ENCODE data around the gene GNG7. TPM values are rescaled to one million over a fixed set of nuclear protein-coding genes. Genes with fewer than 3 reads are reported as not detected.
A peak's percentile ranks its signal among the peaks of the same experiment; 100 is the strongest.
"Not testable (repeated sequence)": the region's sequence is repeated elsewhere in the genome, so short reads cannot be mapped to it uniquely, and the experiment has no call there.

The GNG7 gene
- total RNA-seq, 2 donors from 2014 or later, result 0.30 to 0.84 TPM

GRCh38 chr19:2529473-2529918 lies 173.0 kb downstream of the GNG7 start:
- ATAC-seq (no peak), DNase-seq (ENCODE audit: low spot score in 2 of 2) (no peak)
- Mint-ChIP-seq H3K9me3 (peaks cover 3 to 5% of the 10 kb centered on the region in 2 donors), H3K27ac (no peak overlapping the region), H3K36me3 (no peaks in the 10 kb centered on the region)

GRCh38 chr19:2528675-2529101 lies 173.8 kb downstream of the GNG7 start:
- Mint-ChIP-seq H3K27ac (no peak overlapping the region), H3K36me3 (no peaks in the 10 kb centered on the region), H3K9me3 (peaks cover 3 to 5% of the 10 kb centered on the region in 2 donors)
- no peak for ATAC-seq
- no peak for DNase-seq (ENCODE audit: low spot score in 2 of 2)

- ATAC-seq (no peak), DNase-seq (ENCODE audit: low spot score in 2 of 2) (no peak)
- Mint-ChIP-seq H3K9me3 (peaks cover 3 to 5% of the 10 kb centered on the region in 2 donors), H3K27ac (no peak overlapping the region), H3K36me3 (no peaks in the 10 kb centered on the region)
Observed at GRCh38 chr19:2527686-2528085, 174.8 kb downstream of the GNG7 start.

GRCh38 chr19:2527171-2527570 lies 175.3 kb downstream of the GNG7 start:
- Mint-ChIP-seq H3K36me3 (no peaks in the 10 kb centered on the region), H3K9me3 (peaks cover 2% of the 10 kb centered on the region in 2 donors), H3K27ac (no peak overlapping the region)
- no peak for ATAC-seq
- DNase-seq (ENCODE audit: low spot score in 2 of 2), result no peak

- no peak for DNase-seq (ENCODE audit: low spot score in 2 of 2)
- Mint-ChIP-seq H3K36me3 (no peaks in the 10 kb centered on the region), H3K27ac (no peak overlapping the region), H3K9me3 (no peaks in the 10 kb centered on the region)
- no peak for ATAC-seq
Observed at GRCh38 chr19:2524840-2525723, 177.4 kb downstream of the GNG7 start.

- Mint-ChIP-seq H3K27ac (no peak overlapping the region), H3K36me3 (no peaks in the 10 kb centered on the region), H3K9me3 (no peaks in the 10 kb centered on the region)
- ATAC-seq (no peak), DNase-seq (ENCODE audit: low spot score in 2 of 2) (no peak)
Observed at GRCh38 chr19:2524361-2524839, 178.1 kb downstream of the GNG7 start.

- ATAC-seq (no peak), DNase-seq (ENCODE audit: low spot score in 2 of 2) (no peak)
- no peak overlapping the region for H3K27ac Mint-ChIP-seq
- no peaks in the 10 kb centered on the region for H3K9me3 Mint-ChIP-seq
- no peaks in the 10 kb centered on the region for H3K36me3 Mint-ChIP-seq
Observed at GRCh38 chr19:2523630-2524311, 178.7 kb downstream of the GNG7 start.

- H3K9me3 Mint-ChIP-seq, result no peaks in the 10 kb centered on the region
- no peaks in the 10 kb centered on the region for H3K36me3 Mint-ChIP-seq
- ATAC-seq, result no peak
- no peak for DNase-seq (ENCODE audit: low spot score in 2 of 2)
- peak overlapping the region in 1 of 2 donors; percentile 40 for H3K27ac Mint-ChIP-seq
Observed at GRCh38 chr19:2519482-2519881, 183.0 kb downstream of the GNG7 start.

- not testable (repeated sequence) for ATAC-seq; H3K9me3 Mint-ChIP-seq; DNase-seq (ENCODE audit: low spot score in 2 of 2); H3K27ac Mint-ChIP-seq; H3K36me3 Mint-ChIP-seq
Observed at GRCh38 chr19:2518856-2519255, 183.6 kb downstream of the GNG7 start.

- Mint-ChIP-seq H3K27ac (no peak overlapping the region), H3K36me3 (no peaks in the 10 kb centered on the region), H3K9me3 (no peaks in the 10 kb centered on the region)
- ATAC-seq (peak in 1 of 2 donors; percentile 40), DNase-seq (ENCODE audit: low spot score in 2 of 2) (no peak)
Observed at GRCh38 chr19:2517881-2518601, 184.5 kb downstream of the GNG7 start.

GRCh38 chr19:2516727-2517126 lies 185.8 kb downstream of the GNG7 start:
- ATAC-seq, result no peak
- no peak overlapping the region for H3K27ac Mint-ChIP-seq
- H3K36me3 Mint-ChIP-seq, result no peaks in the 10 kb centered on the region
- DNase-seq (ENCODE audit: low spot score in 2 of 2), result no peak
- H3K9me3 Mint-ChIP-seq, result no peaks in the 10 kb centered on the region

- H3K9me3 Mint-ChIP-seq, result no peaks in the 10 kb centered on the region
- H3K27ac Mint-ChIP-seq, result no peak overlapping the region
- no peaks in the 10 kb centered on the region for H3K36me3 Mint-ChIP-seq
- no peak for DNase-seq (ENCODE audit: low spot score in 2 of 2)
- no peak for ATAC-seq
Observed at GRCh38 chr19:2514981-2515518, 187.4 kb downstream of the GNG7 start.

- ATAC-seq, result no peak
- no peaks in the 10 kb centered on the region for H3K9me3 Mint-ChIP-seq
- H3K27ac Mint-ChIP-seq, result no peak overlapping the region
- no peak for DNase-seq (ENCODE audit: low spot score in 2 of 2)
- H3K36me3 Mint-ChIP-seq, result no peaks in the 10 kb centered on the region
Observed at GRCh38 chr19:2512523-2513431, 189.7 kb downstream of the GNG7 start.

GRCh38 chr19:2511991-2512390 lies 190.5 kb downstream of the GNG7 start:
- no peaks in the 10 kb centered on the region for H3K9me3 Mint-ChIP-seq
- no peaks in the 10 kb centered on the region for H3K36me3 Mint-ChIP-seq
- DNase-seq (ENCODE audit: low spot score in 2 of 2), result no peak
- no peak for ATAC-seq
- H3K27ac Mint-ChIP-seq, result no peak overlapping the region

GRCh38 chr19:2511570-2511969 lies 190.9 kb downstream of the GNG7 start:
- H3K9me3 Mint-ChIP-seq, result no peaks in the 10 kb centered on the region
- H3K36me3 Mint-ChIP-seq, result no peaks in the 10 kb centered on the region
- ATAC-seq (no peak), DNase-seq (ENCODE audit: low spot score in 2 of 2) (no peak)
- H3K27ac Mint-ChIP-seq, result no peak overlapping the region

GRCh38 chr19:2509096-2509495 lies 193.4 kb downstream of the GNG7 start:
- no peak overlapping the region for H3K27ac Mint-ChIP-seq
- H3K9me3 Mint-ChIP-seq, result no peaks in the 10 kb centered on the region

More at GRCh38 chr19:2509096-2509495, 193.4 kb downstream of the GNG7 start:
- no peak for ATAC-seq
- DNase-seq (ENCODE audit: low spot score in 2 of 2), result no peak
- no peaks in the 10 kb centered on the region for H3K36me3 Mint-ChIP-seq
